BLaER1 (cell line): ENCODE results near the gene COL27A1.

Experiments
- H3K27ac ChIP-seq: shearing (Covaris generic); formaldehyde crosslinking; 2 replicates; pipeline ENCODE4 v1.8.1; 2022
- H3K27me3 ChIP-seq: shearing (Covaris generic); formaldehyde crosslinking; 2 replicates; pipeline ENCODE4 v1.8.1; 2022
- H3K36me3 ChIP-seq: shearing (Covaris generic); formaldehyde crosslinking; 2 replicates; pipeline ENCODE4 v1.8.1; 2022
- H3K4me1 ChIP-seq: shearing (Covaris generic); formaldehyde crosslinking; 2 replicates; pipeline ENCODE4 v1.8.1; 2022
- H3K4me2 ChIP-seq: shearing (Covaris generic); formaldehyde crosslinking; 2 replicates; pipeline ENCODE4 v1.8.1; 2022
- H3K4me3 ChIP-seq: shearing (Covaris generic); formaldehyde crosslinking; 2 replicates; pipeline ENCODE4 v1.8.1; 2022
- H3K9ac ChIP-seq: shearing (Covaris generic); formaldehyde crosslinking; 2 replicates; pipeline ENCODE4 v1.8.1; 2022
- H3K9me3 ChIP-seq: shearing (Covaris generic); formaldehyde crosslinking; 2 replicates; pipeline ENCODE4 v1.8.1; 2022
- H4K20me1 ChIP-seq: shearing (Covaris generic); formaldehyde crosslinking; 2 replicates; pipeline ENCODE4 v1.8.1; 2022
- Cebpa-rat ChIP-seq: shearing (Covaris generic); IDR thresholded peaks from 2 replicates; pipeline ENCODE4 v1.8.1; 2022

Gene COL27A1

GRCh38 chr9:114347675-114348074, 192.3 kb downstream of the COL27A1 start:
- no peaks in the 10 kb centered on the region for H3K27me3 ChIP-seq
- H3K9ac ChIP-seq, result no peak overlapping the region
- peaks cover 95% of the 10 kb centered on the region for H3K36me3 ChIP-seq
- H3K9me3 ChIP-seq, result no peaks in the 10 kb centered on the region
- H4K20me1 ChIP-seq, result peaks cover 33% of the 10 kb centered on the region
- 0 out of 2 replicates have a peak overlapping the region, but pooled peaks have one; percentile 38 for H3K27ac ChIP-seq
- no peak overlapping the region for H3K4me3 ChIP-seq
- H3K4me2 ChIP-seq, result peak overlapping the region; percentile 86
- H3K4me1 ChIP-seq, result peaks cover 47% of the 10 kb centered on the region
- TF ChIP-seq Cebpa-rat, result no peak

GRCh38 chr9:114348261-114348905, 193.0 kb downstream of the COL27A1 start:
- peaks cover 47% of the 10 kb centered on the region for H3K4me1 ChIP-seq
- peak overlapping the region; percentile 59 for H3K9ac ChIP-seq
- H4K20me1 ChIP-seq, result peaks cover 26% of the 10 kb centered on the region
- H3K4me3 ChIP-seq, result 0 out of 2 replicates have a peak overlapping the region, but pooled peaks have one; percentile 9
- peak overlapping the region; percentile 86 for H3K4me2 ChIP-seq
- H3K9me3 ChIP-seq, result no peaks in the 10 kb centered on the region
- H3K36me3 ChIP-seq, result peaks cover 95% of the 10 kb centered on the region
- no peaks in the 10 kb centered on the region for H3K27me3 ChIP-seq
- peak overlapping the region; percentile 73 for H3K27ac ChIP-seq
- TF ChIP-seq Cebpa-rat, result no peak

GRCh38 chr9:114348906-114349482, 193.7 kb downstream of the COL27A1 start:
- peaks cover 47% of the 10 kb centered on the region for H3K4me1 ChIP-seq
- H4K20me1 ChIP-seq, result peaks cover 23% of the 10 kb centered on the region
- peaks cover 93% of the 10 kb centered on the region for H3K36me3 ChIP-seq
- H3K9me3 ChIP-seq, result no peaks in the 10 kb centered on the region
- 0 out of 2 replicates have a peak overlapping the region, but pooled peaks have one; percentile 9 for H3K4me3 ChIP-seq
- H3K27ac ChIP-seq, result peak overlapping the region; percentile 73
- no peaks in the 10 kb centered on the region for H3K27me3 ChIP-seq
- H3K9ac ChIP-seq, result peak overlapping the region; percentile 59
- TF ChIP-seq Cebpa-rat, result no peak
- H3K4me2 ChIP-seq, result peak overlapping the region; percentile 86

GRCh38 chr9:114349713-114350480, 194.6 kb downstream of the COL27A1 start:
- Histone ChIP-seq H3K27ac (peak overlapping the region; percentile 70), H3K4me1 (peaks cover 47% of the 10 kb centered on the region), H3K27me3 (no peaks in the 10 kb centered on the region), H3K36me3 (peaks cover 92% of the 10 kb centered on the region), H3K4me3 (no peak overlapping the region), H4K20me1 (peaks cover 23% of the 10 kb centered on the region), H3K9me3 (no peaks in the 10 kb centered on the region), H3K4me2 (peak overlapping the region; percentile 86), H3K9ac (peak overlapping the region; percentile 40)
- no peak for TF ChIP-seq Cebpa-rat

GRCh38 chr9:114350636-114351401, 195.5 kb downstream of the COL27A1 start:
- H3K9me3 ChIP-seq, result no peaks in the 10 kb centered on the region
- H3K27ac ChIP-seq, result peak overlapping the region; percentile 70
- H3K4me1 ChIP-seq, result peaks cover 47% of the 10 kb centered on the region
- TF ChIP-seq Cebpa-rat, result no peak
- H3K4me3 ChIP-seq, result no peak overlapping the region
- peaks cover 92% of the 10 kb centered on the region for H3K36me3 ChIP-seq
- peaks cover 24% of the 10 kb centered on the region for H4K20me1 ChIP-seq
- peak overlapping the region; percentile 86; the same call in 1 of the 2 replicates for H3K4me2 ChIP-seq
- H3K27me3 ChIP-seq, result no peaks in the 10 kb centered on the region
- no peak overlapping the region for H3K9ac ChIP-seq

DNA sequence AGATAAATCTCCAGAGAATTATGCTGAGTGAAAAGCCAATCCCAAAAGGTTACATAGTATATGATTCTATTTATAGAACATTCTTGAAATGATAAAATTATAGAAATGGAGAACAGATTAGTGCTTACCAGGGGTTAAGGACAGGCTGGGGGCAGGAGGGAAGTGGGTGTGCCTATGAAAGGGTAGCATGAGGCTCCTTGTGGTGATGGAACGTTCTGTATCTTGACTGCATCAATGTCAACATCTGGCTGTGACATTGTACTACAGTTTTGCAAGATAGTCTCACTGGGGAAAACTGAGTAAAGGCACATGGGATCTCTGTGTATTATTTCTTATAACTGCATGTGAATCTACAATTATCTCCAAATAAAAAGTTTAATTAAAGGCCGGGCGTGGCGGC, 196.6 kb downstream of the COL27A1 start:
- Histone ChIP-seq H3K27me3 (no peaks in the 10 kb centered on the region), H4K20me1 (peaks cover 35% of the 10 kb centered on the region), H3K4me2 (no peak overlapping the region), H3K36me3 (peaks cover 92% of the 10 kb centered on the region), H3K4me1 (peaks cover 47% of the 10 kb centered on the region), H3K9ac (no peak overlapping the region), H3K27ac (no peak overlapping the region), H3K9me3 (no peaks in the 10 kb centered on the region), H3K4me3 (no peak overlapping the region)
- TF ChIP-seq Cebpa-rat, result no peak

- Histone ChIP-seq H3K4me1 (peaks cover 14% of the 10 kb centered on the region; the same call in 1 of the 2 replicates), H3K4me2 (no peak overlapping the region), H3K27ac (no peak overlapping the region), H3K9me3 (no peaks in the 10 kb centered on the region), H3K9ac (no peak overlapping the region), H3K36me3 (peaks cover 97% of the 10 kb centered on the region), H3K27me3 (no peaks in the 10 kb centered on the region), H4K20me1 (peaks cover 32% of the 10 kb centered on the region; the same call in 1 of the 2 replicates), H3K4me3 (no peak overlapping the region)
- no peak for TF ChIP-seq Cebpa-rat
Observed at GRCh38 chr9:114355821-114356220, 200.5 kb downstream of the COL27A1 start.

GRCh38 chr9:114356792-114357191, 201.5 kb downstream of the COL27A1 start:
- Histone ChIP-seq H3K4me3 (no peak overlapping the region), H3K36me3 (peaks cover 97% of the 10 kb centered on the region), H3K9me3 (no peaks in the 10 kb centered on the region), H4K20me1 (peaks cover 32% of the 10 kb centered on the region; the same call in 1 of the 2 replicates), H3K4me1 (peaks cover 9% of the 10 kb centered on the region), H3K4me2 (no peak overlapping the region), H3K9ac (no peak overlapping the region), H3K27ac (0 out of 2 replicates have a peak overlapping the region, but pooled peaks have one; percentile 12), H3K27me3 (no peaks in the 10 kb centered on the region)
- no peak for TF ChIP-seq Cebpa-rat

DNA sequence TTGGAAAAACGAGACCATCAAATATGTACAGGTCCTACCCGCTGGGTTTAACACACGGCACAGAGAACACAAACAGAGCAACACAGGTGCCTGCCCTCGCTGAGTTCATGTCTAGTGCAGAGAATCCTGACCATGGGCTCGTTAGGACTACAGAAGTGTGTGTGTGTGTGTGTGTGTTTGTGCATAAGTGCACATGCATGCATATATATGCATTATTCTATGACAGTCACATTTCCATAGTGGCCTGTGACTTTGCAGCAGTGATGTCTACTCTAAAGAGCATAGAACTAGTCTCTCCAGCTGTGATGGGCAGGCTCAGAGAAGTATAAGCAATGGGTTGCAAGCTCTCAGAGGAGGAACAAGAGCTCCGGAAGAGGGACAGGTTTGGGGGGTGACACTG, 202.0 kb downstream of the COL27A1 start:
- Histone ChIP-seq H4K20me1 (peaks cover 32% of the 10 kb centered on the region; the same call in 1 of the 2 replicates), H3K9ac (no peak overlapping the region), H3K9me3 (no peaks in the 10 kb centered on the region), H3K27ac (0 out of 2 replicates have a peak overlapping the region, but pooled peaks have one; percentile 12), H3K4me1 (peaks cover 9% of the 10 kb centered on the region), H3K36me3 (peaks cover 97% of the 10 kb centered on the region), H3K27me3 (no peaks in the 10 kb centered on the region), H3K4me3 (no peak overlapping the region), H3K4me2 (no peak overlapping the region)
- no peak for TF ChIP-seq Cebpa-rat
